Measurements from ENCODE around the gene GRIP2. TPM values are rescaled to one million over a fixed set of nuclear protein-coding genes. Genes with fewer than 3 reads are reported as not detected.

GRIP2 gene
- total RNA-seq, 1 donor from 2014 or later: not detected

DNA sequence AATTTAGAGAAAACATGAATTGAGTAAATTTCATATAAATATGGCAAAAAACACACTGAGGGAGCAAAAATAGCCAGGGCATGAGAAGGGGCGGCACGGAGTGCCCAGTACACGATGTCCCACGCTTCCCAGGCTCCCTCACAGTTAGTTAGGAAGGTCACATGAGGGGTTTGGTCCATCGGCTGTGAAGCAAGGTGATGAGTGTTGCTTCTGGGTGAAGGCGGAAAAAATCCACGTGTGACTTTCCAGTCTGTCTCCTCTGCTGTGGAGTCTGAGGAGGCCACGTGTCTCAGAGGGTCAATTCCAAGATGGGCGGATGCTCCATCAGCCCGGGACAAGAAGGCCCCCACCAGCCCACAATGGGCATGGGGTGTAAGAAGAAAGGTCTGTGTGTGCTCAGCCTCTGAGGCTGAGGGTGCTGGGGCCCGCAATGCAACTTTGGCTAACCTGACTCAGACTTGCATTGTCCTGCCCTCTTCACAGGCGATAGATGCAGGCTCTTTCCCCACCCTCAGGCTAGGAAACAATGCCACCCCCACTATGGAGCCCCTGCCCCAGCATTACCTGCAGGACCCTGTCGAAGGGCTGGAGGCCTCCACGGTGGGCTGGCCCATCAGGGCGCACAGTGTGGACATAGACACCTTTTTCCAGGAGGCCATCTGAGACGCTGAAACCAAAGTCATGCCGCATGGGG is 45.7 kb downstream of the GRIP2 start:
- Histone ChIP-seq H3K4me2 (no peak overlapping the region), H3K4me3 (no peak overlapping the region), H3K27ac (no peak overlapping the region), H3K79me2 (ENCODE audit: low read depth) (no peaks in the 10 kb centered on the region), H3K36me3 (no peaks in the 10 kb centered on the region), H3K9ac (no peak overlapping the region), H4K20me1 (ENCODE audit: low read depth) (no peaks in the 10 kb centered on the region), H3K27me3 (no peaks in the 10 kb centered on the region), H2AFZ (replicated peaks) (no peak overlapping the region), H3K4me1 (no peaks in the 10 kb centered on the region), H3K9me3 (ENCODE audit: low read depth) (no peaks in the 10 kb centered on the region), H3F3A (ENCODE audit: low read depth) (no peaks in the 10 kb centered on the region)
- H3K27ac Mint-ChIP-seq: peak overlapping the region; percentile 42
- no peaks in the 10 kb centered on the region for H3K9me3 Mint-ChIP-seq
- H3K27me3 Mint-ChIP-seq (ENCODE audit: insufficient read depth, low read depth): peaks cover 6% of the 10 kb centered on the region
- H3K4me3 Mint-ChIP-seq: no peak overlapping the region
- no peaks in the 10 kb centered on the region for H3K4me1 Mint-ChIP-seq
- H3K36me3 Mint-ChIP-seq: peaks cover 7% of the 10 kb centered on the region
- TF ChIP-seq EZH2phosphoT487 (IDR thresholded peaks at IDR 0.05) (no peak), CTCF (IDR thresholded peaks at IDR 0.05) (no peak), EZH2 (IDR thresholded peaks at IDR 0.05) (no peak)
- DNase-seq (ENCODE audit: low spot score): no peak

DNA sequence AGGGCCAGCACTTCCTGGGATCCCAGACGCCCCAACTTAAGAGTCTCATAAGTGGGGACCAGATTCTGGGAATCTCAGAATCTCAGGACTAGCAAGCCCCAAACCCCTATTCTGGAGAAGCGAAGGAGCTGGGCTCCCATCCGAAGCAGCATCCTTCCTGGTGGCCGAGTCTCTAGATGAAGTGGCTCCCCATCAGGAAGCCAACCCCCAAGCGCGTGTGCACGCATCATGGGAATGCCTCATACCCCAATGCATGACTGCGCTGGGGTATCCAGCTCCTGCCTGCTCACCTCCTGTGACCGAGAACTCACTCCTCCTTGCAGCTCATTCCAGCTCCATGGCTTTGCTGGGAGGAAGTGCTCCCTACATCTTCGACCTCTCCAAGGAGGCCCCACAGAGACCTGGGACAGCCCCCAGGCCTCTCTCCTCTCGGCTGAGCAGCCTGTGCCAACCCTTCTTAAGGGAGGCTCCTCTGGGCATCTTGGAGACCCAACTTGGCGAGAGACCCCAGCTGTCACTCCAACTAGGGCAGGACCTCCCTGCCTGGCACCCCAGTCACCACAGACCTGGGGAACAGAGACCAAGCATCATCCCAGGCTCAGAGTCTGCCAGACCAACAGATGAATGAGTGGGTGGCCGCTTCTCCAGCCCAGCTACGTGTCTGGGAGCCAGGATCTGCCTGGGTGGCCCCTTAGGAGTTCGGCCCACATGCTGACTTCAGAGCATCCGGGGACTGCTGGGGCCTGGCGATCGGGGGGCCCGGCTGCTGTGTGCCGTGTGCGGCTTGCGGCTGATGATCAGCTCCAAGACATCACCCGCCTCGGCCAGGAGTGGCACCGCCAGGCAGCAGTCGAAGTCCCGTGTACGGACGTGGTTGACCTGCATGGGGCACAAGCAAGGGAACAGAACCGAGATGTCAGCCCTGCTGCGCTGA is 46.9 kb downstream of the GRIP2 start:
- Histone ChIP-seq H3K79me2 (ENCODE audit: low read depth) (no peaks in the 10 kb centered on the region), H4K20me1 (ENCODE audit: low read depth) (no peaks in the 10 kb centered on the region), H3K36me3 (no peaks in the 10 kb centered on the region), H3K27me3 (no peaks in the 10 kb centered on the region), H3K27ac (no peak overlapping the region), H2AFZ (replicated peaks) (no peak overlapping the region), H3K4me1 (no peaks in the 10 kb centered on the region), H3K9ac (no peak overlapping the region), H3K9me3 (ENCODE audit: low read depth) (no peaks in the 10 kb centered on the region), H3K4me2 (no peak overlapping the region), H3K4me3 (no peak overlapping the region), H3F3A (ENCODE audit: low read depth) (no peaks in the 10 kb centered on the region)
- H3K4me3 Mint-ChIP-seq: no peak overlapping the region
- H3K36me3 Mint-ChIP-seq: no peaks in the 10 kb centered on the region
- DNase-seq (ENCODE audit: low spot score): no peak
- peaks cover 3% of the 10 kb centered on the region for H3K27me3 Mint-ChIP-seq (ENCODE audit: insufficient read depth, low read depth)
- H3K9me3 Mint-ChIP-seq: no peaks in the 10 kb centered on the region
- TF ChIP-seq EZH2phosphoT487 (IDR thresholded peaks at IDR 0.05) (no peak), CTCF (IDR thresholded peaks at IDR 0.05) (no peak), EZH2 (IDR thresholded peaks at IDR 0.05) (no peak)
- no peak overlapping the region for H3K27ac Mint-ChIP-seq
- H3K4me1 Mint-ChIP-seq: no peaks in the 10 kb centered on the region

DNA sequence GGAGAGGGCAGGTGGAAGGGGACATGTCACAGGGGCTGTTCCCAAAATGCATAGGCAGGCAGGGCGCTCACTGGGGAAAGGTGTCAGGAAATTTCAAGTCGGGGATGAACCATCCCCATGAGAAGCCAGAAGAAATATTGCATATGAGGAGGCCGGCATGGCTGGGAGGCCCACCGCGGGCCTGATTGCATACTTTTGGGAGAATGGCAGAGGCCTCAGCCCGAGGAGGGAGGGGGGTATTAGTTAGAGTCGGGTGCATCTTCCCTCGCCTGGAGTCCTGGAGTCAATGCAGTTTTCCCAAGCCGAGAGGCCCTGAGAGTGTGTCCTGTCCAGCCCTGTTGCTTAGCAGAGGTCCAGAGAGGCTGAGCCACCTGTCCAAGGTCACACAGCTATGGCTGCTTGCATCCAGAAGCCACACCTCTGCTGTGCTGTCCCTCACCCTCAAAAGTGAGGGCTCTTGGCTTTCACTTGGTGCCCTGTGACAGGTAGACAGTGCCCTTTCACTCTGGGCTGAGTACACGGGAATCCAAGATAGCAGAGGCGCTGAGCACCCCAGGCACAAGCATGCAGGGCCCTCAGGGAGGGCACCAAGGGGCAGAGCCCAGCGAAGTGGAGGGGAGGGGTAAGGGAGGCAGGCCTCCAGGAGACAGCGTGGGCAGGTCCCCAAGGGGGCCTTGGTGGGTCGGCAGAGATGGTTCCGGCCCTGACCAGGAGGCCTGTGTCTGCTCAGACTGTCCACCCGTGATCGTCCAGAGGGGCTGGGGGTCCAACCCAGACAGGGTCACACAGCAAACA is 48.5 kb downstream of the GRIP2 start:
- Histone ChIP-seq H3K27me3 (no peaks in the 10 kb centered on the region), H2AFZ (replicated peaks) (no peak overlapping the region), H3F3A (ENCODE audit: low read depth) (no peaks in the 10 kb centered on the region), H4K20me1 (ENCODE audit: low read depth) (no peaks in the 10 kb centered on the region), H3K27ac (no peak overlapping the region), H3K36me3 (no peaks in the 10 kb centered on the region), H3K4me1 (no peaks in the 10 kb centered on the region), H3K4me2 (no peak overlapping the region), H3K4me3 (no peak overlapping the region), H3K9me3 (ENCODE audit: low read depth) (no peaks in the 10 kb centered on the region), H3K79me2 (ENCODE audit: low read depth) (no peaks in the 10 kb centered on the region), H3K9ac (no peak overlapping the region)
- Mint-ChIP-seq H3K27me3 (ENCODE audit: insufficient read depth, low read depth) (peaks cover 3% of the 10 kb centered on the region), H3K9me3 (no peaks in the 10 kb centered on the region), H3K4me1 (no peaks in the 10 kb centered on the region), H3K4me3 (no peak overlapping the region), H3K36me3 (peaks cover 2% of the 10 kb centered on the region), H3K27ac (peak overlapping the region; percentile 39)
- no peak for DNase-seq (ENCODE audit: low spot score)
- no peak for TF ChIP-seq EZH2phosphoT487 (IDR thresholded peaks at IDR 0.05)
- no peak for TF ChIP-seq EZH2 (IDR thresholded peaks at IDR 0.05)
- TF ChIP-seq CTCF (IDR thresholded peaks at IDR 0.05): no peak
